HG03025 (cell line): ENCODE measurements around the gene SRP72.
"Not testable (repeated sequence)": the region's sequence is repeated elsewhere in the genome, so short reads cannot be mapped to it uniquely, and the experiment has no call there.

Experiments used
- ATAC-seq: cut with Tn5 transposase; IDR thresholded peaks from one replicate; pipeline ENCODE4 v1.9.1; 2021; ENCODE audit warnings: mild to moderate bottlenecking, moderate library complexity; ENCODE audit not compliant: unreplicated experiment, low FRiP score

SRP72 gene

GRCh38 chr4:56467284-56468096 is at the start of gene SRP72:
SRP72 (plus strand) TSS chr4:56467617; CDS start chr4:56467636, 19 bp downstream.
- ATAC-seq: peak; percentile 92

- no peak for ATAC-seq
Measured at GRCh38 chr4:56424176-56424575, 43.2 kb upstream of the SRP72 start.

GRCh38 chr4:56424697-56425514 is 42.5 kb upstream of the SRP72 start:
- no peak for ATAC-seq

GRCh38 chr4:56425518-56425917 is 41.9 kb upstream of the SRP72 start:
- ATAC-seq: no peak

- ATAC-seq: peak; percentile 85
Measured at GRCh38 chr4:56426273-56426672, 41.1 kb upstream of the SRP72 start.

GRCh38 chr4:56427179-56427578 is 40.2 kb upstream of the SRP72 start:
- no peak for ATAC-seq

- no peak for ATAC-seq
Measured at GRCh38 chr4:56430203-56430602, 37.2 kb upstream of the SRP72 start.

- ATAC-seq: no peak
Measured at GRCh38 chr4:56433280-56433679, 34.1 kb upstream of the SRP72 start.

- peak; percentile 16 for ATAC-seq
Measured at GRCh38 chr4:56434599-56435139, 32.7 kb upstream of the SRP72 start.

- ATAC-seq: peak; percentile 72
Measured at GRCh38 chr4:56435140-56435926, 32.1 kb upstream of the SRP72 start, which contains the start of gene PPAT. PPAT (minus strand) TSS chr4:56435615; CDS start chr4:56435477, 138 bp downstream.

- no peak for ATAC-seq
Measured at GRCh38 chr4:56438766-56439165, 28.7 kb upstream of the SRP72 start.

- ATAC-seq: no peak
Measured at GRCh38 chr4:56440983-56441382, 26.4 kb upstream of the SRP72 start.

GRCh38 chr4:56444719-56445118 is 22.7 kb upstream of the SRP72 start:
- no peak for ATAC-seq

- ATAC-seq: no peak
Measured at GRCh38 chr4:56445699-56446098, 21.7 kb upstream of the SRP72 start.

GRCh38 chr4:56448301-56448700 is 19.1 kb upstream of the SRP72 start:
- ATAC-seq: no peak

GRCh38 chr4:56449475-56449874 is 17.9 kb upstream of the SRP72 start:
- not testable (repeated sequence) for ATAC-seq

GRCh38 chr4:56450342-56450741 is 17.1 kb upstream of the SRP72 start:
- ATAC-seq: no peak

- ATAC-seq: no peak
Measured at GRCh38 chr4:56460085-56460484, 7.3 kb upstream of the SRP72 start.

GRCh38 chr4:56462157-56462556 is 5.3 kb upstream of the SRP72 start:
- ATAC-seq: no peak

GRCh38 chr4:56463711-56464110 is 3.7 kb upstream of the SRP72 start:
- no peak for ATAC-seq
